Uterus (tissue), 2 donors: Measurements from ENCODE around the gene C11orf86.

Source experiments
- CTCF ChIP-seq, 4 experiments: fragments of 200-600 bp in 2 of 4; fragments of 450-650 bp in 2 of 4; sonication (generic) in 2 of 4; IDR thresholded peaks; one replicate each; pipeline ENCODE4 v1.5.1; 2016 to 2019; ENCODE audit warnings: antibody characterized with exemption in 4 of 4, mild to moderate bottlenecking in 2 of 4, moderate library complexity in 1 of 4
- POLR2A ChIP-seq, 2 donors: fragments of 450-650 bp; IDR thresholded peaks; one replicate each; pipeline ENCODE4 v1.6.1; 2016; ENCODE audit warnings: antibody characterized with exemption in 2 of 2, mild to moderate bottlenecking in 1 of 2, moderate library complexity in 1 of 2

- TF ChIP-seq CTCF (IDR thresholded peaks at IDR 0.05) = no peak
- no peak for TF ChIP-seq POLR2A (IDR thresholded peaks at IDR 0.05)
Observed at GRCh38 chr11:67007126-67007525, 32.0 kb downstream of the C11orf86 start.
